CD4-positive, alpha-beta T cell treated with Interleukin-1 beta for 1 hour (primary cell): ENCODE measurements around the gene CARS2.
"Not testable (repeated sequence)": the region's sequence is repeated elsewhere in the genome, so short reads cannot be mapped to it uniquely, and the experiment has no call there.

ENCODE experiments used
- DNase-seq, 2 donors: peaks; one replicate each; pipeline ENCODE4 v3.0.0-alpha.2; 2020 to 2022

CARS2 gene, protein sequence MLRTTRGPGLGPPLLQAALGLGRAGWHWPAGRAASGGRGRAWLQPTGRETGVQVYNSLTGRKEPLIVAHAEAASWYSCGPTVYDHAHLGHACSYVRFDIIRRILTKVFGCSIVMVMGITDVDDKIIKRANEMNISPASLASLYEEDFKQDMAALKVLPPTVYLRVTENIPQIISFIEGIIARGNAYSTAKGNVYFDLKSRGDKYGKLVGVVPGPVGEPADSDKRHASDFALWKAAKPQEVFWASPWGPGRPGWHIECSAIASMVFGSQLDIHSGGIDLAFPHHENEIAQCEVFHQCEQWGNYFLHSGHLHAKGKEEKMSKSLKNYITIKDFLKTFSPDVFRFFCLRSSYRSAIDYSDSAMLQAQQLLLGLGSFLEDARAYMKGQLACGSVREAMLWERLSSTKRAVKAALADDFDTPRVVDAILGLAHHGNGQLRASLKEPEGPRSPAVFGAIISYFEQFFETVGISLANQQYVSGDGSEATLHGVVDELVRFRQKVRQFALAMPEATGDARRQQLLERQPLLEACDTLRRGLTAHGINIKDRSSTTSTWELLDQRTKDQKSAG

DNA sequence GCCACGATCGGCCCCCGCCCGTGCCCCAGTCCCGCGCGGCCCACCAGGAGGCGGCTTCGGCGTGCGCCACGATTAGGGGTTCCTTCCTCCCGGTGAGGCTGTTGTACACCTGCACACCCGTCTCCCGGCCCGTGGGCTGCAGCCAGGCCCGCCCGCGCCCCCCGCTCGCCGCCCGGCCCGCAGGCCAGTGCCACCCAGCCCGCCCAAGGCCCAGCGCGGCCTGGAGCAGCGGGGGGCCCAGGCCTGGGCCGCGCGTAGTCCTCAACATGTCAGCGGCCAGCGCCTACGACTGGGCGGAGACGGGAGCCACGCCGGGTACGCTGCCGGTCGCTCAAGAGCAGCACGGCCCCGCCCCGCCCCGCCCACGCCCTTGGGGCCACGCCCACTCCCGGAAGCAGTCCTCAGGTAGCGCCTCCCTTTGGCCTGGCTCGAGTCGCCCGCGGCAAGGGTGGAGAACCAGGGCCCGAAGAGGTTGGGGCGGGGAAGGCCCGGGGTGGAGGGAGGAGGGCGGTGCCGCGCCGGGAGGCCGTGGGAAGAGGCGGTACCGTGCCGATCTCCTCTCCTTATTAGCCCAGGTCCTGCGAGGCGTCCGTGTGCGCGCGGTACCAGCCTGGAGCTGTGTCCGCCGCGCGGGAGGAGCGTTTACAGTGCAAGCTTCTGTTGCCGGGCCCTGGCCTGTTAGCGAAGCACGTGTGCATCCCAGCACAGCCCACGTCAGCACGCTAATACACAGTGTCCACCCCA is at the start of gene CARS2:
Gene CARS2, minus strand, starts transcription at position 291 of the 744 bp plus-strand sequence. Its CDS starts 23 bp downstream, at position 268.
- peak; percentile 95 to 96 for DNase-seq

DNA sequence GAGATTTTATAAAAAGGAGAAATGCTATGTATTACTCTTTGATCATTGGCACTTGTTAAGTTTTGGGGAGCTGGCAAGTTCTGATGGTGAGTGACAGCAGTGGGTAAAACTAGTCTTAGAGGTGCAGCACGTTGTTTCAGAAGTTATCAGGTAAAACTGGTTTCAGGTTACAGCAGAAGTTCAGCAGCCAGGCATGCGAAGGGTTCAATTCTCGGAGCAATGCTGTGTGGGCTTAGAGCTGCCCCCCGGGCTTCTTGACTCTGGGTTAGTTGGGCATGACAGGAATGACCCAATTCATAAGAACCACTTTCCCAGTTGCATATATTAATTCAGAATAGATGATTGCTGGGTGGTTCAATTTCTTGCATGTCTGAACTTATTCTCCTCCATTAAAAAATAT is 42.4 kb upstream of the CARS2 start:
- no peak for DNase-seq

- DNase-seq = no peak
Observed at GRCh38 chr13:110746438-110746837, 40.5 kb upstream of the CARS2 start.

DNA sequence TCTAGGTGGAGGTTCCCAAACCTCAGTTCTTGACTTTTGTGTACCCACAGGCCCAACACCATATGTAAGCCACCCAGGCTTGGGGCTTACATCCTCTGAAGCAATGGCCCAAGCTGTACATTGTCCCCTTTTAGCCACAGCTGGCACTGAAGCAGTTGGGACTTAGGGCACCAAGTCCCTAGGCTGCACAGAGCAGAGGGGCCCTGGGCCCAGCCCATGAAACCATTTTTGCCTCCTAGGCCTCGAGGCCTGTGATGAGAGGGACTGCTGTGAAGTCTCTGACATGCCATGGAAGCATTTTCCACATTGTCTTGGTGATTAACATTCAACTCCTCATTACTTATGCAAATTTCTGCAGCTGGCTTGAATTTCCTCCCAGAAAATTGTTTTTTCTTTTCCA is 37.8 kb upstream of the CARS2 start:
- no peak for DNase-seq

DNA sequence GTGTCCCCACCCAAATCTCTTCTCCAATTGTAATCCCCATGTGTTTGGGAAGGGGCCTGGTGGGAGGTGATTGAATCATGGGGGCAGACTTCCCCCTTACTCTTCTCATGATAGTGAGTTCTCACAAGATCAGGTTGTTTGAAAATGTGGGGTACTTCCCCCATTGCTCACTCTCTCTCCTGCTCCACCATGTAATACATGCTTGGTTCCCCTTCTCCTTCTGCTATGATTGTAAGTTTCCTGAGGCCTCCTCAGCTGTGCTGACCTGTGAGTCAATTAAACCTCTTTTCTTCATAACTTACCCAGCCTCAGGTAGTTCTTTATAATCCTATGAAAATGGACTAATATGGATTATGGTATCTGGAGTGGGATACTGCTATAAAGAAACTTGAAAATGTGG is 31.6 kb upstream of the CARS2 start:
- DNase-seq = no peak

DNA sequence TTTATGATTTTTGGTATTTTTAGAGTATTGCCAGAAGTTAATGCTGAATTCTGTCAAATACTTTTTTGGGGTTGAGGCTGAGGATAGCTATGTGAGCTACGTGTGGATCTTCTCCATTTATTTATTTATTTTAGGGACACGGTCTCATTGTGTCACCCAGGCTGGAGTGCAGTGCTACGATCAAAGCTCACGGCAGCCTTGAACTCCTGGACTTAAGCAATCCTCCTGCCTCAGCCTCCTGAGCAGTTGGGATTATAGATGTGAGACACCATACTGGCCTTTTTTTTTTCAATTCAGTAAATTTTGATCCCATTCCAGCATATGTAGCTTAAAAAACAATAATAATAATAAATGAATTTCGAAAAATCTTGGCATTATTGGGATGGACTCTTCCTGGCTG is 28.6 kb upstream of the CARS2 start:
- DNase-seq = no peak

DNA sequence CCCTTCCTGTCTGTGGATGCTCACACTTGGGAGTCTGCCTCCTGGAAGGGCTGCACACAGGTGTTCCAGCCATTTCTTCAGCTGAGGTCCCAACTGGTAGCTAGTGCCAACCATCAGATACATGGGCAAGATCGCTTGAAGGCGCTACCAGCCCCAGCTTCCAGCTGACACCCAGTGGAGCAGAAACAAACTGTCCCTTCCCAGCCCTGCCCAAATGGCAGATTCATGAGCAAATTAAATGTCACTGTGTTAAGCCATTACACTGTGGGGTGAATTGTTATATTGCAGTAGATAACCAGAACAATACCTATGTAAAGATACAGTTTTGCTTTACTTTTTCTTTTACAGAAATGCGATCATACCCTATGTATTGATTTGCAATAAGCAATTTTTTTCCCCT is 25.2 kb upstream of the CARS2 start:
- DNase-seq = no peak

GRCh38 chr13:110726726-110727125 is 20.8 kb upstream of the CARS2 start:
- peak; percentile 42 to 58 for DNase-seq

GRCh38 chr13:110726153-110726552 is 20.2 kb upstream of the CARS2 start:
- not testable (repeated sequence) for DNase-seq

GRCh38 chr13:110723598-110723997 is 17.7 kb upstream of the CARS2 start:
- no peak for DNase-seq

- no peak for DNase-seq
Observed at GRCh38 chr13:110722971-110723370, 17.1 kb upstream of the CARS2 start.

GRCh38 chr13:110719036-110719710 is 13.3 kb upstream of the CARS2 start:
- DNase-seq = no peak

GRCh38 chr13:110716247-110716515 is 10.3 kb upstream of the CARS2 start:
- DNase-seq = no peak

DNA sequence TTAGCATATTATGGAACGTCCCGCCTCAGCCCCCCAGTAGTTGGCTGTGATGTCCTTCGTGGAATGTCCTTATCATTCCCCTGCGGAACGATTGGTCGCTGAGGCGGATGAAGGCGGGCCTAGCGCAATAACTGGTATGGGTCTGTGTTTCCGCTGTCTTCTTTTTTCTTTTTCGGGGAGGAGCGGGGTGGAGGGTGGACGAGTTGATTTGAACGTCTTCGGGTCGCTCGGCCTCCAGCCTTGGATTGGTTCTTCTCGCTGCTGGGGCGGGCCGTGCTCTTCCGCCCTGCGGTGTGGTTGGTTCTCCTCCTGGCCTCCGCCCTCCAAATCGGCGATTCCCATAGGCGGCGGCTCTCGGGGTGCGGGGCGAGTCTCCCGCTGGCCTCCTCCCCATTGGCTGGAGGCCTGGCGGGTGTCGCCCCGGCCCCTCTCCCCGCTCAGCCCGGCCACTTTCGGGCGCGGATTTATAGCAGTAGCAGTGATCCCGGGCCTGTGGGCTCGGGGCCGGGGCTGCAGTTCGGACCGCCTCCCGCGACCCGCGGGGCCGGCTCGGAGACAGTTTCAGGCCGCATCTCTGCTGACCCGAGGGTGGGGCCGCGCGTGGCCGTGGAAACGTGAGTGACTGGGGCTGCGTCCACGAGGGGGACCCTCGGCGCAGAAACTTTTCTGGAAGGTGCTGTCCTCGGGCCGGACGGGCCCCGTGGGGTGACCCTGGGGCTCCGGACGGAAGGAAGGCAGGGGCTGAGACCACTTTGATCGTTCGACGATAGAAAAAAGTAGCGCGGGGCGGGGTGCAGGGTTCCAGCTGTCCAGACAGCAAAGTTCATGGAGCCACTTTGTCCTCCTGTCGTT is 9.7 kb upstream of the CARS2 start:
- DNase-seq = peak; percentile 99

GRCh38 chr13:110714797-110715394 is 9.0 kb upstream of the CARS2 start:
- peak in 1 of 2 donors; percentile 48 for DNase-seq

GRCh38 chr13:110713981-110714796 is 8.3 kb upstream of the CARS2 start:
- DNase-seq = peak; percentile 79 to 82

- DNase-seq = no peak
Observed at GRCh38 chr13:110713642-110713952, 7.7 kb upstream of the CARS2 start, which contains the start of gene ING1. TSS of gene ING1 (plus strand) at chr13:110713700. CDS start at chr13:110714150, 450 bp downstream.

DNA sequence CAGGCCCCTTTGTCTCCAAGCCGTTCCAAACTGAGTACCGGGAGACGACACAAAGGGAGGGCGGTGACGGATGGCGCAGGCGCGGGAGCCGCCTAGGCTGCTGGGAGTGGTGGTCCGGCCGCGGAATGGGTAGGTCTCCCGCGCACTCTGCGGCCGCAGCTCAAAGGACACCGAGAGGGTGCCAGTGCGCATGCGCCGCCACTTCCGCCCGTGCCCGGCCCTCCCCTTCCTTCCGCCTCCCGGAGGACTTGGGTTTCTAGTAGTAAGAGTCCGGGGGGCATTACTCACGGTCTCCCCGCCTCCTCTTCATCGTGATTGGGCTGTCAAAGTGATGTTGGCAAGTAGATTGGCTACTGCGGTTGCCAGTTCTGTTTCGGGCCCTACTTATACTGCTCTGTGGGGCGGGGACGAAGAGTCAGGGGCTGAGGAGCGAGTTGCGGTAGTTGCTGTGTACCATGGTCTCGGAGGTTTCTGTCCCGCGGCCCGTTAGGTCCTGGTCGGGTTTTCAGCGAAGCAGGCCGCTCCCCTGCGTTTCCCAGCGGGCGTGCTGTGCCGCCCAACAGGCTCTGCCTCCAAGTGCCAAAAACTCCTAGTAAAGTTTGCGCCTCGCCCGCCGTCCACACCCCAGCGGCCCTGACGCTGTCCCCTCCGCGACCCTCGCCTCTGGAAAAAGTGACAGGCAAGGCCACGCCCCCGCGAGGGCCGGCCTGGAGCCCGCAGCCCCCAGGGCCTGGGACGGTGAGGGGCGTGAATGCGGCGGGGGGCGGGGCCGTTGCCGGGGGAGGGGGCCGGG is 7.1 kb upstream of the CARS2 start:
- peak; percentile 100 for DNase-seq

GRCh38 chr13:110712081-110712848 is 6.3 kb upstream of the CARS2 start:
- peak; percentile 86 for DNase-seq
